ENCODE measurements around the gene FAM50A. TPM values are rescaled to one million over a fixed set of nuclear protein-coding genes. Genes with fewer than 3 reads are reported as not detected.

The FAM50A gene
- total RNA-seq, 4 donors from 2014 or later = 16.2 to 31.5 (median 23.3) TPM

DNA sequence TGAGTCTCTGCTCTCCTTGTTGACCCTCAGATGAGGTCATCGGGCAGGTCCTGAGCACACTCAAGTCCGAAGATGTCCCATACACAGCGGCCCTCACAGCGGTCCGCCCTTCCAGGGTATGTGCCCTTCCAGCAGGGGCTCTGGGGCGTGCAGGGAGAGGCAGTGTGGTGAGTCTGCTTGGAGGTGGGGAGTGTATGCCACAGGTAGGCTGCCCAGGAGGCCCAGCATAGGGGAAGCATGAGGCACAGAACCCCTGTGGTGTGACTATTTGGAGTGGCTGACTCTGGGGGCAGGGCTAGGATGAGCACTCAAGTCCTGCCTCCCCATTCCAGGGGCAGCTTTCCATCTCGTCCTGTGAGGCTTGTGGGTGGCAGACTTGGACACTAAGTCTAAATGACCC lies 10.3 kb upstream of the FAM50A start:
- no peak for DNase-seq (ENCODE audit: low spot score in 2 of 2)
- 91% methylated on average over 6 of the region's 7 CpGs for WGBS
- TF ChIP-seq POLR2AphosphoS5 (IDR thresholded peaks at IDR 0.05) (no peak), CTCF (IDR thresholded peaks at IDR 0.05) (no peak), POLR2A (IDR thresholded peaks at IDR 0.05) (no peak), EP300 (IDR thresholded peaks at IDR 0.05) (no peak)
- no peak overlapping the region for H3K4me3 ChIP-seq
- H3K27ac ChIP-seq = no peak overlapping the region
- peaks cover 27% of the 10 kb centered on the region for H3K4me1 ChIP-seq
- peaks cover 35% of the 10 kb centered on the region for H3K36me3 ChIP-seq
- H3K27me3 ChIP-seq = no peaks in the 10 kb centered on the region
- no peaks in the 10 kb centered on the region for H3K9me3 ChIP-seq

DNA sequence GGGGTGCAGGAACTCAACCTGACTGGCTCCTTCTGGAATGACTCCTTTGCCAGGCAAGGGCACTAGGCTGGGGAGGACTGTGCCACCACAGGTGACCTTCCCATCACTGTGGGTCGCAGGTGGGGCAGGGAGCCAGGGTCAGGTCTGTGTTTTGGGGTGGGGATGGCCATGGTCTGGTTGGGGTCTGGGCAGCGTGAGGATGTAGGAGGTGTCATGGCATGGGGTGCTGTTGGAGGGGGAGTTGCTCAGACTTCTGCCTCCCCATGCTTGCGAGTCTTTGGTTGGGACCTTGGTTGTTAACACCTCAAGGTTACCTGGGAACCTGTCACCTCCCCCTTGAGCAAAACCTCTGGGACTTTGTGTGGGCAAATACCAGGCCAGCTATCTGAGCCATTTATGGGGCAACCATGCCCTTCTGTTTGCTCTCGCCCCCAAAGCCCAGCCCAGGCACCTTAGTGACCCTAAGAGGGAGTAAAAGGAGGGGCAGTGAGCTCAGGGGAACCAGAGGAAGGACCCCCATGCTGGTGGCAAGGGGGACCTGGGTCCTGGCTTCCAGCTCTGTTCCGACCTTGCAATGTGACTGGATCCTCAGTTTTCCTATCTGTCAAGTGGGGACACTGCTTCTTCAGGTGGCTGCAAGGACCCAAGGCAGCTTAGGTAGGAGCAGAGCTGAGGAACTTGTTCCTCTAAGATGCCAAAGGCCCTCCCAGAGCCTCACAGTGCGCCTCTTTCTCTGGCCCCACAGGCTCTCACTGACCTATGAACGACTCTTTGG lies 9.4 kb upstream of the FAM50A start:
- Histone ChIP-seq H3K4me1 (peaks cover 24% of the 10 kb centered on the region), H3K9me3 (no peaks in the 10 kb centered on the region), H3K4me3 (no peak overlapping the region), H3K27me3 (no peaks in the 10 kb centered on the region), H3K27ac (no peak overlapping the region), H3K36me3 (peaks cover 35% of the 10 kb centered on the region)
- DNase-seq (ENCODE audit: low spot score in 2 of 2) = no peak
- TF ChIP-seq POLR2AphosphoS5 (IDR thresholded peaks at IDR 0.05) (no peak), POLR2A (IDR thresholded peaks at IDR 0.05) (no peak), CTCF (IDR thresholded peaks at IDR 0.05) (no peak), EP300 (IDR thresholded peaks at IDR 0.05) (no peak)
- 100% methylated on average over 2 of the region's 7 CpGs for WGBS

- H3K36me3 ChIP-seq = peaks cover 41% of the 10 kb centered on the region
- no peak overlapping the region for H3K4me3 ChIP-seq
- TF ChIP-seq POLR2A (IDR thresholded peaks at IDR 0.05) (no peak), CTCF (IDR thresholded peaks at IDR 0.05) (no peak), EP300 (IDR thresholded peaks at IDR 0.05) (no peak), POLR2AphosphoS5 (IDR thresholded peaks at IDR 0.05) (no peak)
- peaks cover 19% of the 10 kb centered on the region for H3K4me1 ChIP-seq
- peak in 1 of 2 donors; percentile 59 for DNase-seq (ENCODE audit: low spot score in 2 of 2)
- no peaks in the 10 kb centered on the region for H3K27me3 ChIP-seq
- H3K9me3 ChIP-seq = no peaks in the 10 kb centered on the region
- 93% methylated on average over 11 of the region's 19 CpGs for WGBS
- no peak overlapping the region for H3K27ac ChIP-seq
These were observed 8.7 kb upstream of the FAM50A start for GRCh38 chrX:154435171-154435733.

DNA sequence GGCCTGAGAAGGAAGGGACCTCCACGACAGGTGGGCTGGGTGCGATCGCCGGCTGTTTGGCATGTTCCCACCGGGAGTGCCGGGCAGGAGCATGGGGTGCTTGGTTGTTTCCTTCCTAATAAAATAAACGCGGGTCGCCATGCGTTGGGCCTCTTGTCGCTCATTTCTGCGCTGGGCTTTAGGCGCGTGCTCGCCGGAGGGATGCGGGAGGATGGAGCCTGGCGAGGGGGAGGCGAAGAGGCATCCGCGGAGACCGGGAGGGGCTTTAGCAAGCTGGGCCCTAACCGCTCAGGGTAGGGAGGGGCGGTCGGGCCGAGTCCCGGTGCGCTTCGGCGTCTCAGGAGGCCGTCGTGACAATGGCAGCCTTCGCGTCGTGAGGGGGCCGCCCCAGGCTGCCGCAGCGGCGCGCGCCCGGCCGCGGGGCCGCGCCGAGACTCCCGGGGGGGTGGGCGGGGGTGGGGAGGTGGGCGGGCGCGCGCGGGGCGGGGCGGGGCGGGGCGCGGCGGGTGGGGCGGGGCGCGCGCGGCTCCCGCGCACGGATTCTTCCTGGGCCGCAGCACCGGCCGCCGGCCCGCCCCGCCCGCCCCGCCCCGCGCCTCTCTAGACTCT lies 7.5 kb upstream of the FAM50A start:
- Histone ChIP-seq H3K4me3 (peak overlapping the region; percentile 67), H3K27me3 (no peaks in the 10 kb centered on the region), H3K9me3 (no peaks in the 10 kb centered on the region), H3K36me3 (peaks cover 51% of the 10 kb centered on the region), H3K27ac (peak overlapping the region; percentile 88), H3K4me1 (peaks cover 15% of the 10 kb centered on the region)
- peak in 1 of 2 donors; percentile 64 for DNase-seq (ENCODE audit: low spot score in 2 of 2)
- TF ChIP-seq POLR2AphosphoS5 (IDR thresholded peaks at IDR 0.05) = no peak
- no peak for TF ChIP-seq CTCF (IDR thresholded peaks at IDR 0.05)
- TF ChIP-seq EP300 (IDR thresholded peaks at IDR 0.05) = no peak
- TF ChIP-seq POLR2A (IDR thresholded peaks at IDR 0.05) = no peak
- 71% methylated on average over 6 of the region's 78 CpGs for WGBS
